Naive B cell (primary cell): ENCODE measurements around the gene CD300LB. TPM values are rescaled to one million over a fixed set of nuclear protein-coding genes. Genes with fewer than 3 reads are reported as not detected.

Source experiments
- ATAC-seq, 2 donors: fragments of 150-1000 bp; cut with Tn5 transposase; 2 replicates each; pipeline ENCODE4 v1.10.0; 2021; ENCODE audit warnings: low read depth in 2 of 2, mild to moderate bottlenecking in 2 of 2, moderate library complexity in 2 of 2
- DNase-seq: peaks from one replicate; pipeline ENCODE4 v3.0.0; 2022
- H3K27ac Mint-ChIP-seq, 6 donors: one replicate each; pipeline ENCODE4 v1.8.0; 2020 to 2022; ENCODE audit warnings: mild to moderate bottlenecking in 6 of 6, mixed read lengths in 6 of 6, moderate library complexity in 5 of 6, inconsistent platforms in 2 of 6
- H3K27me3 Mint-ChIP-seq, 3 donors: one replicate each; pipeline ENCODE4 v1.8.0; 2021 to 2022; ENCODE audit warnings: mixed read lengths in 3 of 3, mild to moderate bottlenecking in 1 of 3
- H3K36me3 Mint-ChIP-seq, 2 donors: one replicate each; pipeline ENCODE4 v1.8.0; 2020 to 2022; ENCODE audit warnings: mixed read lengths in 2 of 2, inconsistent platforms in 1 of 2, mild to moderate bottlenecking in 1 of 2
- H3K4me1 Mint-ChIP-seq, 3 donors: one replicate each; pipeline ENCODE4 v1.8.0; 2020 to 2022; ENCODE audit warnings: mixed read lengths in 3 of 3, inconsistent platforms in 1 of 3, mild to moderate bottlenecking in 1 of 3, moderate library complexity in 1 of 3
- H3K4me3 Mint-ChIP-seq, 8 donors: one replicate each; pipeline ENCODE4 v1.8.0; 2020 to 2022; ENCODE audit warnings: mild to moderate bottlenecking in 8 of 8, mixed read lengths in 8 of 8, moderate library complexity in 8 of 8, inconsistent platforms in 2 of 8
- H3K9me3 Mint-ChIP-seq, 7 donors: one replicate each; pipeline ENCODE4 v1.8.0; 2020 to 2022; ENCODE audit warnings: mixed read lengths in 7 of 7, mild to moderate bottlenecking in 5 of 7, inconsistent platforms in 2 of 7, moderate library complexity in 1 of 7
- polyA plus RNA-seq, 6 donors: library from polyadenylated mRNA; unstranded; fragments of 300-500 nt; fragmentation: Illumina TruSeq; gene quantifications; one replicate each; pipeline ENCODE4 v1.2.3, GENCODE V29; 2021; ENCODE audit warnings: low read depth in 6 of 6

CD300LB gene
- polyA plus RNA-seq, 6 donors from 2014 or later: 0.14 to 0.60 (median 0.24) TPM; not detected in 3

DNA sequence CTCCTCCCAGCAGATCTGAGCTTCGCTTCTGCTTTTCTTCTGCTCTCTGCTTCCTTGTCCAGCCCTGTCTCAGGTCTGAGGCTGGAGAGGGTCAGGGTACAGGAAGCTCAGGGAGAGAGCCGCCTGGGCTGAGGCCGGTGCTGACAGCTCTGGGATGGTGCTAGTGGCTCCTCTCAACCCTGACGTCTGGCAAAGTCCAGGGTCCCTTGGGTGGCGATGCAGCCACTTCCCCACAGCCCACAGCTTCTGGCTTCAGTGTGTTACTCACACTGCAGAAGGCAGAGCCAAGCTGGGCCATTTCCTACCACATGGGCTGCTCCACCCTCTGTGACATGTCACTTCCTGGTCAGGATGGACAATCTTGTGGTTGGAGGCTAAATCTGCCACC is 14.6 kb upstream of the CD300LB start, which contains the start of gene CD300C:
Gene CD300C, minus strand, starts transcription at position 273 of the 388 bp plus-strand sequence. CDS start 333 bp downstream, outside the sequence.
- Mint-ChIP-seq H3K4me1 (peaks cover 8 to 15% (median 13%) of the 10 kb centered on the region in 3 donors), H3K9me3 (no peaks in the 10 kb centered on the region), H3K27ac (peak within 1 kb of the TSS in 3 of 6 donors; percentile 12 to 42 (median 19)), H3K27me3 (peaks cover 8 to 38% (median 15%) of the 10 kb centered on the region in 3 donors), H3K4me3 (peak within 1 kb of the TSS in 1 of 8 donors; percentile 61), H3K36me3 (no peaks in the 10 kb centered on the region)
- ATAC-seq: no peak
- DNase-seq: no peak

DNA sequence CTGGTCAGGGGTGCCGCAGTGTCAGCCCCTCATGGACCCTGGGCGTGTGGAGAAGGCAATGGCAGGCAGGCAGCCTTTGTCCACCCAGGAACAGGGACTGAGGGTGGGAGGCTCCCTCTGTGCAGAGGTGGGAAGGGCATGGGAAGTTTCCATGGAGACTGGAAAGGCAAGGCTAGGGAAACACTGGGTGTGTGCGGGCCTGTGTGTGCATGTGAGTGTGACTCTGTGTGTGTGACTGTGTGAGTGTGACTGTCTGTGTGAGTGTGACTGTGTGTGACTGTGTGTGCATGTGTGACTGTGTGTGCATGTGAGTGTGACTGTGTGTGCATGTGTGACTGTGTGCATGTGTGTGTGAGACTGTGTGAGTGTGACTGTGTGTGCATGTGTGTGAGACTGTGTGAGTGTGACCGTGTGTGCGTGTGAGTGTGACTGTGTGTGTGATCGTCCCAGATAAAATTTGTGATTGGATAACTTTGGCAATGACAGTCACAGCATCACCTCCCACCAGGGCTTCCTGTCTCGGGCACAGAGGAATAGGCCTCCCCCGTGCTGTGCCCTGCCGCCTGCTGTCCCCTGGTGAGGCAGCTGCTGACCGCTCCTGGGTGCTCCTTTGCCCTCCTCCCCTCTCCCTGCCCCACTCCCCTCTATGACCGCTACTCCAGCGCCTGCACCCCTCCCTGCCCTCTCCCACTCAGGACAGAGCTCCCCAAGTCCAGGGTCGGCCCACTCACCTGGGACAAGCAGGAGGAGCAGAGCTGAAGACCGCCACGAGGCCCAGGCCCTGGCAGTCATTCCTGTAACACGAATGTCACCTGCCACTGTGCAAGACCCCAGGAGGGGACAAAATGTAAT is 13.9 kb upstream of the CD300LB start:
- no peak for ATAC-seq
- H3K27me3 Mint-ChIP-seq: peaks cover 7 to 36% (median 12%) of the 10 kb centered on the region in 3 donors
- peaks cover 8 to 15% (median 11%) of the 10 kb centered on the region in 3 donors for H3K4me1 Mint-ChIP-seq

DNA sequence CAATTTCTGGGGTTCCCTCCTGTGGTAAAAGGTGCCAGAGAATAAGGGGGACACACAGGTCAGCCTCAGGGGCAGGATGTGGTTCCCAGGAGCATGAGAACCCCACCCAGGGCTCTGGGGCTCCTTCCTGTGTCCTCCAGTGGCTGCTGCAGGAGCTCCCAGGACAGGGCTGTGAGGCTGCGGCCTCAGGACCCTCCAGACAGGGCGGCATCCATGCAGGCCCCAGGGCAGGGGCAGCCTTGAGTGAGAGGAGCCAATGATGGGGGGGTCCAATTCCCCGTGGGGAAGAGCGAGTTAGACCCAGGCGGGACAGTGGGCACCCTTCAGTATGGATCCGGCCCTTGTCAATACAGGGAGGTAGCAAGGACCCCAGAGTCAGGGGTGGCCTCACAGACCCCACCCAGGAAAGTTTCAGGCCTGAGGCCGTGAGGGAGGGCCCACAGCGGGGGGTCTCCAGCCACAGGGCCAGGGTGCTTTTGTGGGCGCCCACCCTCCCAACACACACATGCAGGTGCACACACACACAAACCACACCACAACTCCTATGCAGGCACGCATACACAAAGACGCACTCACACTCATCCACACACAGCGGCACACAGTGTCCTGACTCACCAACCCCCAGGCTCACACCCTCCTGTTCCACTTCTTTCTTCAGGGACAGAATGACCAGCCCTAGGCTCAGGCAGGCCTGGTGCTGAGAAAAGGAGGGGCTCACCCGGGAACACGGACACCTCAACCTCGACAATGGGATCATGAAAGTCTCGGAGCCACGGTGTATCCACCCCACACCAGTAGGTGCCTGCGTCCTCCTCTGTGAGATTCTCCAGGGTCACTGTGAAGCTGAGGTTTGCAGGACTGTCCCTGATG is 12.9 kb upstream of the CD300LB start:
- H3K27ac Mint-ChIP-seq: no peak overlapping the region
- no peak for ATAC-seq
- DNase-seq: no peak
- H3K36me3 Mint-ChIP-seq: no peaks in the 10 kb centered on the region
- H3K9me3 Mint-ChIP-seq: no peaks in the 10 kb centered on the region
- peak overlapping the region in 1 of 8 donors; percentile 47 for H3K4me3 Mint-ChIP-seq
- peaks cover 8 to 15% (median 11%) of the 10 kb centered on the region in 3 donors for H3K4me1 Mint-ChIP-seq
- peaks cover 9 to 41% (median 18%) of the 10 kb centered on the region in 3 donors for H3K27me3 Mint-ChIP-seq

More for the DNA sequence above, 13.9 kb upstream of the CD300LB start:
- H3K36me3 Mint-ChIP-seq: no peaks in the 10 kb centered on the region
- peak overlapping the region in 3 of 6 donors; percentile 12 to 42 (median 19) for H3K27ac Mint-ChIP-seq
- H3K4me3 Mint-ChIP-seq: peak overlapping the region in 1 of 8 donors; percentile 61
- DNase-seq: no peak
- H3K9me3 Mint-ChIP-seq: no peaks in the 10 kb centered on the region

DNA sequence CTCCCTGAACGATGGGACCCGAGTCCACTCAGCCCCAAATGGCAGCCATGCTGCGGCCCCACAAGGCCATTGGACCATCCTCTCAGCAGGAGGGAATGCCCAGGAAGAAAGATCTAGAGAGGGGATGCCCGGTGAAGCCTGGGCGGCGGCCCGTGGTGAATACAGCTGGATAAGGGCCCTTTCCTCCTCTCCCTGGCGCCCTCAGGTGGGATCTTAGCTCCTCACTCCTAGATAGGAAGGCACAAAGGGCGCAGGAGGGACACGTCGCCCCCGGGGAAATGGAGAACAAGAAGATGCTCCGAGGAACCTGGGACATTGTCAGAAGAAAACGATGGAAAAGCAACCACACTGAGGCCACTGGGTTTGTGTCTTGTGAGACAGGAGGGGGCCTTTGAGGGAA is 12.1 kb upstream of the CD300LB start:
- Mint-ChIP-seq H3K4me1 (peaks cover 8 to 15% (median 11%) of the 10 kb centered on the region in 3 donors), H3K27ac (no peak overlapping the region), H3K9me3 (no peaks in the 10 kb centered on the region), H3K27me3 (peaks cover 8 to 38% (median 13%) of the 10 kb centered on the region in 3 donors), H3K4me3 (no peak overlapping the region), H3K36me3 (no peaks in the 10 kb centered on the region)
- ATAC-seq: no peak
- DNase-seq: no peak

DNA sequence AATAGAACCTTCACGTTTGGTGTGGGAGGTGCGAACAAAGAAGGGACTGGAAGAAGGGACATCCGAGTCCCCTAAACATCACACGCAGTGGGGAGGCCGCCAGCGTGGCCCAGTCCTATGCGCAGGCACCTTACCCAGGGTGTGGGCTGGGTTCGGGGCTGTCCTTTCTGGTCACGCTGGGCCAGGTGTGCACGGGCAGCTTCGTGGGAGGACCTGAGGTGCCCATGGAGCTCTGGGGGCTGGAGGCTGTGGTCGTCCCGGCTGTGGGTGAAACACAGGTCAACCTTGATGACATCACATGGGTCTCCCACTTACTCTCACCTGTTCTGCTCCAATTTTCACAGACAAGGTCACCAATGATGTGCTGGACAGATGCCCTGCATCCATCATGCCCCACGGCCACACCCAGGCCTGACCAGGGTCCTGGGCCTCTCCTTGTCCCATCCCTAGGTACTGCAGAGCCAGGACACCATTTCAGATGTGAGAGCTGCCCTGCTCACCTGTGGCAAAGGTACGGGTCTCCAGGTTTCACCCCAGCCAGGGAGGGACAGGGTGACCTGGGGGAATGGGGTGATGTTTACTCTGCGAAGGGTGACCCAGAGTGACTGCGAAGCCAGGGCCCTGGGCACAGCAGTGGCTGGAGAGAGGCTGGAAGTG is 11.6 kb upstream of the CD300LB start:
- DNase-seq: no peak
- H3K9me3 Mint-ChIP-seq: no peaks in the 10 kb centered on the region
- H3K27ac Mint-ChIP-seq: no peak overlapping the region
- no peak overlapping the region for H3K4me3 Mint-ChIP-seq
- peaks cover 8 to 11% (median 10%) of the 10 kb centered on the region in 3 donors for H3K4me1 Mint-ChIP-seq
- ATAC-seq: no peak
- H3K36me3 Mint-ChIP-seq: no peaks in the 10 kb centered on the region
- peaks cover 4 to 35% (median 13%) of the 10 kb centered on the region in 3 donors for H3K27me3 Mint-ChIP-seq

DNA sequence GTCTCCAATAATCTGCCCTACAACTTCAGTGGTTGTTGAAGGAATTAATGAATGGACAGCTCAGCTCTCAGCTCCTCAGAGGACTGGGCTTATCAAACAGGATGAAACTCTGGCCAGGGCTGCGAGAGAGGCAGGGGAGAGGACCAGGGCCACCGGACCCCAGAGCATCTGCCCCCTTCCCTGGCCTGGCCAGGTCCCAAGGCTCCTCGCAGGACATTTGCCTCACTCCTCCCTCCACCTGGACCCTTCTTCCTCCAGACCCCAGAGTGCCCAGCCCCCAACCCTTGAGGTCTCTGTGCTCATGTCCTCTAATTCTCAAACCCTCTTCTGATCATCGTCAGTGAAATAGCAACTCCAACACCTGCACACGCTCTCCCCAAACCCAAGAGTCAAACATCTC is 10.9 kb upstream of the CD300LB start:
- Mint-ChIP-seq H3K27ac (peak overlapping the region in 2 of 6 donors; percentile 16 to 18), H3K4me1 (peaks cover 5 to 11% (median 10%) of the 10 kb centered on the region in 3 donors), H3K36me3 (no peaks in the 10 kb centered on the region), H3K27me3 (peaks cover 4 to 31% (median 14%) of the 10 kb centered on the region in 3 donors), H3K9me3 (no peaks in the 10 kb centered on the region), H3K4me3 (no peak overlapping the region)
- no peak for DNase-seq
- ATAC-seq: no peak

DNA sequence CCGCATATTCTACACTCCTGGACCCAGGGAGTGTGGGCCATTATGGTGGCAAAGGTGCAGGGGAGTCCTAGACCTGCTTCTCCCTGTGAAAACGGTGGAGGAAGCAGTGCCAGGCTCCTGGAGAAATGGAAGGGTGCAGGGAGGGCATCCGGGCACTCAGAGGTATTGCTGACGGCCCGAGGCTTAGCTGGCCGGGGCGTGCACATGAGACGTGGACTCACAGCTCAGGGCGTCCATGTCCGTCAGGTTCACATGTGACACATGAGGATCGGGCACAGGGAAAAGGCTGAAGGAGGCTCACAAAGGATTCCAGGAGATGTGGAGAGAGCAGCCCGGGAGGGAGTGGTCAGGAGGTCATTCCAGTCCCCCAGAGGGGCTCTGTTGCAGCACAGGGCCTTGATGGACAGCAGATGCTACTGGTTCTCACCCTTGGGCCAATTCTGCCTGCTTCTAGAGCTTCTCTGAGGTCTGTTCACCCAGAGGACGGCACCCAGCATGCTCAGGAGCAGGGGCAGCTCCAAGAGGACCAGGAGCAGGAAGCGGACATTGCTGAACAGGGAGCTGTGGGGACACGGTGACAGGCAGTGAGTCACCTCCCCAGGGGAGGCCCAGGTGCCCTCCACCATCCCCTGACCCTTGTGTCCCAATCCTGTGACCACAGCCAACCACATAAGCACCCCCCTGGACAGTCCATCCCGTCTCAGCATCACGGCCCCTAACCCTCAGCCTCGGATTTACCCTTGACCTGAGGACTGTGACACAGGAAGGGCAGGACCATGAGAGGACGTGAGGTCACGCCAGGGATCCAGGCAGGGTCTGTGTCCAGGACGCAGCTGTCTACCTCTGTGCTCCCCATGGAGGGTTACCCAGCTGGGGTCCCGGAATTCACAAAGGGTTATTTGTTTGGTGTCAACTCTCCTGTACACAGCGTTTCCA is 10.2 kb upstream of the CD300LB start:
- no peak for DNase-seq

DNA sequence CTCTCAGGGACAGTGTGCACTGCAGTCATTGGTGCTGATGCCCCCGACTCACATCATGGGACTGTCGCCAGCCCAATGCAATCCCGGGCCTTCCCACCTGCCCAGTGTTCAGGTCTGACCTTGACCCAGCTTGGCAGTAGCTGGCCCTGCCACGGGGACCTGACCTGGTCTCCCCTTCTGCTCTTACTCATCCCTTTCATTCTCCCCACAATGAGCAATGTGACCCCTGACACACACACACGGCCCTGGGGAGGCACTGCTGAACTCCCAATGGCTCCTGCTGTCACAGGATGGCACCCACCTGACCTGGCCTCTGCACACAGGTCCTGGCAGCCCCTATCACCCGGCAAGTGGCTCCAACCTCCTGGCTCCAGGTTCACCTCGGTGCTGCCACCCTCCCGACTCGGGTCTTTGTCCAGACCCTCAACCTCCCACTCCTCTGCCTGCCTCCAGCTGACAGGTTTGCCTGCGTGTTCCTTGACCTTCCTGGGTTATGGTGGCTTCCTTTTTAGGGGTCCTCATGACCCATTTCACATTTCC is 8.1 kb upstream of the CD300LB start:
- Mint-ChIP-seq H3K27ac (peak overlapping the region in 2 of 6 donors; percentile 14 to 63), H3K9me3 (no peaks in the 10 kb centered on the region), H3K4me3 (no peak overlapping the region), H3K4me1 (no peaks in the 10 kb centered on the region), H3K27me3 (peaks cover 4 to 39% (median 27%) of the 10 kb centered on the region in 3 donors), H3K36me3 (no peaks in the 10 kb centered on the region)
- ATAC-seq (no peak), DNase-seq (no peak)

More for the DNA sequence above, 10.2 kb upstream of the CD300LB start:
- Mint-ChIP-seq H3K4me1 (peaks cover 5 to 10% (median 9%) of the 10 kb centered on the region in 3 donors), H3K9me3 (no peaks in the 10 kb centered on the region), H3K36me3 (no peaks in the 10 kb centered on the region), H3K4me3 (no peak overlapping the region), H3K27me3 (peaks cover 4 to 37% (median 21%) of the 10 kb centered on the region in 3 donors), H3K27ac (peak overlapping the region in 1 of 6 donors; percentile 16)
- ATAC-seq: no peak

DNA sequence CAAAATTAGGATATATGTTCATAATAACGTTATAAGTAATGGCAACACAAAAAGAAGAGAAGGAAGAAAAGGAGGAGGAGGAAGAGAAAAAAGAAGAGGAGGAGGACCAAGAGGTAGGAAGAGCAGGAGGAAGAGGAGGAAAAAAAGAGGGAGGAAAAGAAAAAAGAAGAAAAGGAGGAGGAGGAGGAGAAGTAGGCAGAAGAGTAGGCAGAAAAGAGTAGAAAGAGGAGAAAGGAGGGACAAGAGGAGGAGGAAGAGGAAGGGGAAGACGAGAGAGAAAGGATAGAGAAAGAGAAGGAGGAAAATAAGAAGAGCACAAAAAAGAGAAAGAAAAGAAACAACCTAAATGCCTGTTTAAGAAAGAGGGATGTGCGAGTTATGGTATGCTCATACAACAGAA is 5.6 kb upstream of the CD300LB start:
- ATAC-seq: no peak
- Mint-ChIP-seq H3K36me3 (no peaks in the 10 kb centered on the region), H3K27me3 (peaks cover 9 to 35% (median 33%) of the 10 kb centered on the region in 3 donors), H3K27ac (peak overlapping the region in 1 of 6 donors; percentile 93), H3K4me1 (peaks cover 10 to 16% (median 16%) of the 10 kb centered on the region in 3 donors), H3K9me3 (no peaks in the 10 kb centered on the region), H3K4me3 (no peak overlapping the region)
- no peak for DNase-seq

DNA sequence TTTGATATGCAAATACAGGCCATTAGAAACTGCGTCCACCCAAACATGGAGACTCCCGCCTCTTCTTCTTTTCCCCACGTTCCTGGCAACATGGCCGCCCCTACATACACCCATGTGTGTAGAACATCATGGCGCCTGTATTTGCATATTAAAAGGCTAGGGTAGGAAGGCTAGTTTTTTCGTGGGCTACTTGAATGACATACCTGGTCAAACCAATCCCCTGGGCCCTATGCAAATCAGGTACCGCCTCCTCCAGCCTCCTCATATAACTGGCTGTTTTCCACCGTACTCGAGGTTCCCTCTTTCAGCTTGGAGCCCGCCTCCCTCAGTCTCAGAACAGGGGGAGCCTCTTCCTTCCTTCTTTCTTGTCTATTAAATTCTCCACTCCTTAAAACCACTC is 840 bp upstream of the CD300LB start:
- Mint-ChIP-seq H3K27me3 (peaks cover 10 to 25% (median 23%) of the 10 kb centered on the region in 3 donors), H3K4me3 (peak overlapping the region; percentile 38 to 85 (median 66)), H3K9me3 (no peaks in the 10 kb centered on the region), H3K27ac (peak overlapping the region in 3 of 6 donors; percentile 52 to 74 (median 53)), H3K4me1 (peaks cover 30 to 41% (median 39%) of the 10 kb centered on the region in 3 donors), H3K36me3 (no peaks in the 10 kb centered on the region)
- ATAC-seq (peak; percentile 24 to 34), DNase-seq (peak; percentile 27)

DNA sequence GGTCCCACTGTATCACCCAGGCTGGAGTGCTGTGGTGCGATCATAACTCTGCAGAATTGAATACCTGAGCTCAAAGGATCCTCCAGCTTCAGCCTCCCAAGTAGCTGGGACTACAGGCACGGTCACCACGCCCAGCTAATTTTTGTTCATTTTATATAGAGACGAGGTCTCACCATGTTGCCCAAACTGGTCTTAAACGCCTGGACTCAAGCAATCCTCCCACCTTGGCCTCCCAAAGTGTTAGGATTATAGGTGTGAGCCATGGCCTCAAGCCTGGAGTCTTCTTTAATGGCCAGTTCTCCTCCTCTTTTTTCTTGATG is 484 bp downstream of the CD300LB start:
- peaks cover 12 to 18% (median 15%) of the 10 kb centered on the region in 3 donors for H3K27me3 Mint-ChIP-seq
- ATAC-seq: no peak

DNA sequence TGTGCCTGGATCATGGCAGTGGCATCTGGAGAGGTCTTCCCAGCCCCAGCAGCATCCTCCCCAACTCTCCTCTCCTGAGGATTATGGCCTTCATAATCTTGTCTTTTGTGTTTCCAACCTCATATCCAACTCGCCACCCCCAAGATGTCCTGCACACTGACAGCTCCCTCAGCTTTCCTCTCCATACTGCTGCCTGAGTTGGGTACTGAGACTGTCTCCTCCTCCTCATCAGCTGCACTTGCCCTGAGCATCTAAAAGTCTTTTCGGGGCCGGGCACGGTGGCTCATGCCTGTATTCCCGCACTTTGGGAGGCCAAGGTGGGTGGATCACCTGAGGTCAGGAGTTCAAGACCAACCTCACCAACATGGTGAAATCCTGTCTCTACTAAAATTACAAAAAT is 2.0 kb downstream of the CD300LB start:
- H3K4me1 Mint-ChIP-seq: peaks cover 30 to 41% (median 39%) of the 10 kb centered on the region in 3 donors
- ATAC-seq: no peak
- no peaks in the 10 kb centered on the region for H3K36me3 Mint-ChIP-seq
- H3K27me3 Mint-ChIP-seq: peaks cover 16 to 33% (median 25%) of the 10 kb centered on the region in 3 donors
- DNase-seq: no peak
- H3K27ac Mint-ChIP-seq: peak overlapping the region in 1 of 6 donors; percentile 89
- H3K4me3 Mint-ChIP-seq: no peak overlapping the region
- no peaks in the 10 kb centered on the region for H3K9me3 Mint-ChIP-seq

More for the DNA sequence above, 484 bp downstream of the CD300LB start:
- no peaks in the 10 kb centered on the region for H3K36me3 Mint-ChIP-seq
- no peak for DNase-seq
- peak overlapping the region in 1 of 6 donors; percentile 75 for H3K27ac Mint-ChIP-seq
- H3K4me1 Mint-ChIP-seq: peaks cover 30 to 41% (median 39%) of the 10 kb centered on the region in 3 donors
- peak overlapping the region in 1 of 8 donors; percentile 32 for H3K4me3 Mint-ChIP-seq
- H3K9me3 Mint-ChIP-seq: no peaks in the 10 kb centered on the region
